ENCODE results near the gene SMC6.

- TF ChIP-seq EZH2 (IDR thresholded peaks at IDR 0.05; ENCODE audit: borderline replicate concordance, control insufficient read depth, low read depth, low read length) = no peak
- TF ChIP-seq, protein P1, sequence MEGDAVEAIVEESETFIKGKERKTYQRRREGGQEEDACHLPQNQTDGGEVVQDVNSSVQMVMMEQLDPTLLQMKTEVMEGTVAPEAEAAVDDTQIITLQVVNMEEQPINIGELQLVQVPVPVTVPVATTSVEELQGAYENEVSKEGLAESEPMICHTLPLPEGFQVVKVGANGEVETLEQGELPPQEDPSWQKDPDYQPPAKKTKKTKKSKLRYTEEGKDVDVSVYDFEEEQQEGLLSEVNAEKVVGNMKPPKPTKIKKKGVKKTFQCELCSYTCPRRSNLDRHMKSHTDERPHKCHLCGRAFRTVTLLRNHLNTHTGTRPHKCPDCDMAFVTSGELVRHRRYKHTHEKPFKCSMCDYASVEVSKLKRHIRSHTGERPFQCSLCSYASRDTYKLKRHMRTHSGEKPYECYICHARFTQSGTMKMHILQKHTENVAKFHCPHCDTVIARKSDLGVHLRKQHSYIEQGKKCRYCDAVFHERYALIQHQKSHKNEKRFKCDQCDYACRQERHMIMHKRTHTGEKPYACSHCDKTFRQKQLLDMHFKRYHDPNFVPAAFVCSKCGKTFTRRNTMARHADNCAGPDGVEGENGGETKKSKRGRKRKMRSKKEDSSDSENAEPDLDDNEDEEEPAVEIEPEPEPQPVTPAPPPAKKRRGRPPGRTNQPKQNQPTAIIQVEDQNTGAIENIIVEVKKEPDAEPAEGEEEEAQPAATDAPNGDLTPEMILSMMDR (IDR thresholded peaks at IDR 0.05 in 2 of 3, conservative IDR thresholded peaks at IDR 0.05 in 1 of 3; ENCODE audit: control insufficient read depth in 2 of 3, extremely low read depth in 1 of 3, insufficient read depth in 1 of 3, low read depth in 3 of 3, low read length in 3 of 3) = no peak
- TF ChIP-seq ETV6 (conservative IDR thresholded peaks at IDR 0.05 in 1 of 2, IDR thresholded peaks at IDR 0.05 in 1 of 2; ENCODE audit: borderline replicate concordance in 1 of 2, low read depth in 1 of 2) = no peak
- no peak for TF ChIP-seq POLR2AphosphoS5 (IDR thresholded peaks at IDR 0.05; ENCODE audit: low read length)
- no peak for TF ChIP-seq IRF4 (IDR thresholded peaks at IDR 0.05; ENCODE audit: low read depth, low read length)
- no peak for TF ChIP-seq KDM1A (IDR thresholded peaks at IDR 0.05; ENCODE audit: borderline replicate concordance)
- TF ChIP-seq POLR2A (IDR thresholded peaks at IDR 0.05; ENCODE audit: low read depth, low read length) = no peak
- TF ChIP-seq SP1 (IDR thresholded peaks at IDR 0.05; ENCODE audit: low read depth, low read length) = no peak
- no peak for TF ChIP-seq RFX5 (IDR thresholded peaks at IDR 0.05; ENCODE audit: low read depth, low read length)
These were observed 38.2 kb upstream of the SMC6 start for GRCh38 chr2:17791817-17792130.
